22Rv1 (cell line): ENCODE data around the gene LGALS4.

Experiments
- H3K27ac ChIP-seq: fragments of 450-650 bp; 2 replicates; pipeline ENCODE4 v1.5.1; 2017
- ZFX ChIP-seq: fragments of 450-650 bp; IDR thresholded peaks from 2 replicates; pipeline ENCODE4 v1.6.1; 2017; ENCODE audit warnings: antibody characterized with exemption, borderline replicate concordance
- TF ChIP-seq, protein P1 (sequence below): fragments of 450-650 bp; IDR thresholded peaks from 2 replicates; pipeline ENCODE4 v1.5.1; 2017; ENCODE audit warnings: mild to moderate bottlenecking

Gene LGALS4

GRCh38 chr19:38836983-38837626 lies 24.4 kb upstream of the LGALS4 start:
- H3K27ac ChIP-seq: peak overlapping the region; percentile 100
- no peak for TF ChIP-seq ZFX
- TF ChIP-seq, protein P1, sequence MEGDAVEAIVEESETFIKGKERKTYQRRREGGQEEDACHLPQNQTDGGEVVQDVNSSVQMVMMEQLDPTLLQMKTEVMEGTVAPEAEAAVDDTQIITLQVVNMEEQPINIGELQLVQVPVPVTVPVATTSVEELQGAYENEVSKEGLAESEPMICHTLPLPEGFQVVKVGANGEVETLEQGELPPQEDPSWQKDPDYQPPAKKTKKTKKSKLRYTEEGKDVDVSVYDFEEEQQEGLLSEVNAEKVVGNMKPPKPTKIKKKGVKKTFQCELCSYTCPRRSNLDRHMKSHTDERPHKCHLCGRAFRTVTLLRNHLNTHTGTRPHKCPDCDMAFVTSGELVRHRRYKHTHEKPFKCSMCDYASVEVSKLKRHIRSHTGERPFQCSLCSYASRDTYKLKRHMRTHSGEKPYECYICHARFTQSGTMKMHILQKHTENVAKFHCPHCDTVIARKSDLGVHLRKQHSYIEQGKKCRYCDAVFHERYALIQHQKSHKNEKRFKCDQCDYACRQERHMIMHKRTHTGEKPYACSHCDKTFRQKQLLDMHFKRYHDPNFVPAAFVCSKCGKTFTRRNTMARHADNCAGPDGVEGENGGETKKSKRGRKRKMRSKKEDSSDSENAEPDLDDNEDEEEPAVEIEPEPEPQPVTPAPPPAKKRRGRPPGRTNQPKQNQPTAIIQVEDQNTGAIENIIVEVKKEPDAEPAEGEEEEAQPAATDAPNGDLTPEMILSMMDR: no peak

DNA sequence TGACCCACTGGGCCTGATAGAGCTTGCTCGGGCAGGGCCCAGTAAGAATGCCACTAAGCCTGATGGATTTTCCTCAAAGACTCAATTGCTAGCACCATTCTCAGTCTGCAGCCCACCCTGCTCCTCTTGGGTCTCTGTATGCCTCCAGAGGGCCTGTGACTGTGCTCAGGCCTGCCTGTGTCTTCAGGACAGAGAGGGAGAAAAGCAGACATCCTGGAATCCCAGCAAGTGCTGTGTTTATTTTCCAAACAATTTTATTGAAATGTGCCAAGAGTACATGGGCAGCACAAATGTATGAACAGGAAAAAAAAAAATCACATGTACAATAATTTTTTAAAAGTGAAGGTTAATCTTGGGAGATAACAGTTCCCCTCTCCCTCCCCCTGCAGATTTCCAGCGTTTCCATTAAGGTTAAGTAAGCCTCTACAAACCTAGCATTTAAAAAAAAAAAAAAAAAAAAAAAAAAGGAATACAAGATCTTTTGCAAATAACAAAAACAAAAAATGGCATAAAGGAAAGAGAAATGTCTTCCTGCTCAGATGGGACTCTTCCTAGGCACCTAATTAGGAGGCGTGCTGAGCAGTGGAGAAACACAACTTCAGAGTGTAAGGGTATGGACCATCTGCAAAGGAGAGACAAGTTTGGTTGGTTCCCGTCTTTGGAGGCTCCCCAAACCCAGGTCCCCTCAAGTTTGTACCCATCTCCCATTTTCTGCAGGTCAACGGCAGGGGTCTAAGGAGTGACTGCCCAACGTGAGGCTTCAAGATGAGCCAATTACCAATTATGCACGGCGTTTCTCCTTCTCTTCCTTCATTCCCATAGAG lies 23.6 kb upstream of the LGALS4 start:
- H3K27ac ChIP-seq: peak overlapping the region; percentile 100
- no peak for TF ChIP-seq ZFX
- TF ChIP-seq, protein P1: no peak

DNA sequence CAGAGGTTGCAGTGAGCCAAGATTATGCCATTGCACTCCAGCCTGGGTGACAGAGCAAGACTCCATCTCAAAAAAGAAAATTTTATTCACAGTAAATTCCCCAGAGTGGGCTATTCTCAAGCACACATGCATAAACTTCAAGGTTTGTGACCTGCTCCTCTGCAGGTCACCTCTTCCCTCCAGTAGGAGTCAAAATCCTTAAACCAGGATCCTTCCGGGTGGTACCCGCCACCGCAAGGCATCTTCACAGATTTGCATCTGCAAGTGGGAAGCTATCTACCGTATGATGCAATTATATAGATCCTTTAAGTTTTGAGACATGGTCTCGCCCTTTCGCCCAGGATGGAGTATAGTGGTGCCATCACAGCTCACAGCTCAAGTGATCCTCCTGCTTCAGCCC lies 21.8 kb upstream of the LGALS4 start:
- H3K27ac ChIP-seq: peak overlapping the region; percentile 100

GRCh38 chr19:38834104-38834490 lies 21.4 kb upstream of the LGALS4 start:
- peak overlapping the region; percentile 100 for H3K27ac ChIP-seq

More for the DNA sequence above, 21.8 kb upstream of the LGALS4 start:
- TF ChIP-seq ZFX: no peak
- TF ChIP-seq, protein P1: no peak

DNA sequence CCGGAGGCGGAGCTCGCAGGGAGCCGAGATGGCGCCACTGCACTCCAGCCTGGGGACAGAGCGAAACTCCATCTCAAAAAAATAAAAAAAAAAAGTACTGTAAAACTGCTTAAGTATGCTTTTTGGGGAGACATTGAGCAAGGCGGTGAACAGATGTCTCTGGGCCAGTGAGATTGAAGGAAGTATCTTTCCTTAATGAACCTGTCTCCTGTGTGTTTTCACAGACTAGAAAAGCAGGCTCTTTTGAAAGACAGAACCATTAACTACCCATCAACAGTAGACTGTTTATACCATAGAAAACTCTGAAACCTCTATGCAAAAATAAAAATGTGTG lies 20.3 kb upstream of the LGALS4 start:
- H3K27ac ChIP-seq: peak overlapping the region; percentile 100
- TF ChIP-seq, protein P1: no peak
- no peak for TF ChIP-seq ZFX

More at GRCh38 chr19:38834104-38834490, 21.4 kb upstream of the LGALS4 start:
- TF ChIP-seq, protein P1: no peak
- no peak for TF ChIP-seq ZFX

DNA sequence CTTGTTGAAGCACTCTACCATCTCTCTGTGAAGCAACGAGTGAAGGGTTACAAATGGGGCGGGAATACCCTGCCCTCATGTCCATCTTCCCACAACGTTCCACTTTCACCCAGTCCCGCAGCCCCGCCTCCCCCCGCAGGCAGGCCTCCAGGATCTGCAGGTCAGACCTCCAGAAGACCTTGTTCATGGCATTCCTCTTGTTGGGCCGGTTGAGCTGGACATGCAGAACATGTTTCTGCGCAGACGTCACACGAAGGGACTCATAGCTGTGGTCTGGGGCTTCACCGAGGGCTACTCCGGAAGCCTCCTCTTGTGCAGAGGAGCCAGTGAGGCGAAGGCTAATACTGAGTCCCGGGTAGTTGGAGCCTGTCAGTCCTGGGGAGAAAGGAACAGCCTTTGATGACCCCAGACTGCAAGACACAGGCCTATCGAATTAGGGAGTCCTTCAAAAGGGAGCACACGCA lies 18.4 kb upstream of the LGALS4 start:
- H3K27ac ChIP-seq: peak overlapping the region; percentile 100
- TF ChIP-seq ZFX: no peak
- TF ChIP-seq, protein P1: no peak
